HEK293 (cell line): ENCODE measurements around the gene TLCD2.
A peak's percentile ranks its signal among the peaks of the same experiment; 100 is the strongest.

Source experiments
- KLF10 ChIP-seq: fragments of 450-650 bp; IDR thresholded peaks from 2 replicates; pipeline ENCODE4 v1.5.1; 2018; ENCODE audit warnings: missing biosample characterization, mild to moderate bottlenecking, missing genetic modification characterization
- MZF1 ChIP-seq: fragments of 450-650 bp; formaldehyde crosslinking; IDR thresholded peaks from 2 replicates; pipeline ENCODE4 v1.5.1; 2017; ENCODE audit warnings: missing biosample characterization, missing genetic modification characterization, borderline replicate concordance
- OVOL3 ChIP-seq: fragments of 450-650 bp; formaldehyde crosslinking; IDR thresholded peaks from 2 replicates; pipeline ENCODE4 v1.5.1; 2016; ENCODE audit warnings: missing biosample characterization, missing genetic modification characterization
- REPIN1 ChIP-seq: fragments of 450-650 bp; formaldehyde crosslinking; IDR thresholded peaks from 2 replicates; pipeline ENCODE4 v1.5.1; 2017; ENCODE audit warnings: missing biosample characterization, missing genetic modification characterization, low read depth
- SCRT1 ChIP-seq: fragments of 450-650 bp; formaldehyde crosslinking; IDR thresholded peaks from 2 replicates; pipeline ENCODE4 v1.5.1; 2016; ENCODE audit warnings: missing biosample characterization, missing genetic modification characterization, borderline replicate concordance
- ZBTB20 ChIP-seq: fragments of 450-650 bp; formaldehyde crosslinking; IDR thresholded peaks from 2 replicates; pipeline ENCODE4 v1.5.1; 2016; ENCODE audit warnings: missing biosample characterization, missing genetic modification characterization
- ZFP69B ChIP-seq: fragments of 450-650 bp; formaldehyde crosslinking; IDR thresholded peaks from 2 replicates; pipeline ENCODE4 v1.5.1; 2016; ENCODE audit warnings: missing biosample characterization, missing genetic modification characterization
- ZNF140 ChIP-seq: fragments of 450-650 bp; formaldehyde crosslinking; IDR thresholded peaks from 2 replicates; pipeline ENCODE4 v1.5.1; 2016; ENCODE audit warnings: missing biosample characterization, missing genetic modification characterization
- ZNF324 ChIP-seq: fragments of 450-650 bp; formaldehyde crosslinking; IDR thresholded peaks from 2 replicates; pipeline ENCODE4 v1.5.1; 2016; ENCODE audit warnings: missing biosample characterization, missing genetic modification characterization
- ZNF404 ChIP-seq: fragments of 450-650 bp; formaldehyde crosslinking; IDR thresholded peaks from 2 replicates; pipeline ENCODE4 v1.5.1; 2017; ENCODE audit warnings: missing biosample characterization, missing genetic modification characterization
- ZNF473 ChIP-seq: fragments of 450-650 bp; formaldehyde crosslinking; IDR thresholded peaks from 2 replicates; pipeline ENCODE4 v1.5.1; 2017; ENCODE audit warnings: missing biosample characterization, missing genetic modification characterization
- ZNF529 ChIP-seq: fragments of 450-650 bp; formaldehyde crosslinking; IDR thresholded peaks from 2 replicates; pipeline ENCODE4 v1.5.1; 2017; ENCODE audit warnings: missing genetic modification characterization, missing biosample characterization; ENCODE audit not compliant: insufficient replicate concordance
- ZNF544 ChIP-seq: fragments of 450-650 bp; formaldehyde crosslinking; IDR thresholded peaks from 2 replicates; pipeline ENCODE4 v1.5.0; 2017; ENCODE audit warnings: missing biosample characterization, missing genetic modification characterization
- ZNF558 ChIP-seq: fragments of 450-650 bp; formaldehyde crosslinking; IDR thresholded peaks from 2 replicates; pipeline ENCODE4 v1.5.1; 2016; ENCODE audit warnings: missing biosample characterization, missing genetic modification characterization
- ZNF600 ChIP-seq: fragments of 450-650 bp; formaldehyde crosslinking; IDR thresholded peaks from 2 replicates; pipeline ENCODE4 v1.5.1; 2016; ENCODE audit warnings: missing biosample characterization, missing genetic modification characterization
- ZNF621 ChIP-seq: fragments of 450-650 bp; formaldehyde crosslinking; IDR thresholded peaks from 2 replicates; pipeline ENCODE4 v1.5.1; 2017; ENCODE audit warnings: missing biosample characterization, missing genetic modification characterization
- TF ChIP-seq, protein P1 (sequence below): fragments of 450-650 bp; formaldehyde crosslinking; IDR thresholded peaks from 2 replicates; pipeline ENCODE4 v1.5.1; 2016; ENCODE audit warnings: missing biosample characterization, missing genetic modification characterization, borderline replicate concordance
- TF ChIP-seq, protein P2 (sequence below): IDR thresholded peaks from 2 replicates; pipeline ENCODE4 v1.6.1; 2011; ENCODE audit warnings: mild to moderate bottlenecking, low read depth, low read length, borderline replicate concordance
- TF ChIP-seq, protein P3 (sequence below): fragments of 450-650 bp; formaldehyde crosslinking; IDR thresholded peaks from 2 replicates; pipeline ENCODE4 v1.5.1; 2016; ENCODE audit warnings: missing biosample characterization, missing genetic modification characterization, low read depth
- TF ChIP-seq, protein P4 (sequence below): fragments of 450-650 bp; formaldehyde crosslinking; IDR thresholded peaks from 2 replicates; pipeline ENCODE4 v1.5.1; 2016; ENCODE audit warnings: missing biosample characterization, missing genetic modification characterization
- TF ChIP-seq, protein P5 (sequence below): fragments of 450-650 bp; formaldehyde crosslinking; optimal IDR thresholded peaks from 2 replicates; pipeline ENCODE3; 2016; ENCODE audit warnings: missing biosample characterization, mild to moderate bottlenecking, missing genetic modification characterization
- TF ChIP-seq, protein P6 (sequence below): fragments of 450-650 bp; formaldehyde crosslinking; IDR thresholded peaks from 2 replicates; pipeline ENCODE4 v1.5.1; 2016; ENCODE audit warnings: missing biosample characterization, missing genetic modification characterization
- TF ChIP-seq, protein P7 (sequence below): fragments of 450-650 bp; formaldehyde crosslinking; IDR thresholded peaks from 2 replicates; pipeline ENCODE4 v1.5.1; 2017; ENCODE audit warnings: missing biosample characterization, missing genetic modification characterization
- TF ChIP-seq, protein P8 (sequence below): fragments of 450-650 bp; formaldehyde crosslinking; IDR thresholded peaks from 2 replicates; pipeline ENCODE4 v1.5.1; 2016; ENCODE audit warnings: missing biosample characterization, missing genetic modification characterization
- TF ChIP-seq, protein P9 (sequence below): fragments of 450-650 bp; formaldehyde crosslinking; IDR thresholded peaks from 2 replicates; pipeline ENCODE4 v1.5.1; 2016; ENCODE audit warnings: missing biosample characterization, missing genetic modification characterization

Gene TLCD2

DNA sequence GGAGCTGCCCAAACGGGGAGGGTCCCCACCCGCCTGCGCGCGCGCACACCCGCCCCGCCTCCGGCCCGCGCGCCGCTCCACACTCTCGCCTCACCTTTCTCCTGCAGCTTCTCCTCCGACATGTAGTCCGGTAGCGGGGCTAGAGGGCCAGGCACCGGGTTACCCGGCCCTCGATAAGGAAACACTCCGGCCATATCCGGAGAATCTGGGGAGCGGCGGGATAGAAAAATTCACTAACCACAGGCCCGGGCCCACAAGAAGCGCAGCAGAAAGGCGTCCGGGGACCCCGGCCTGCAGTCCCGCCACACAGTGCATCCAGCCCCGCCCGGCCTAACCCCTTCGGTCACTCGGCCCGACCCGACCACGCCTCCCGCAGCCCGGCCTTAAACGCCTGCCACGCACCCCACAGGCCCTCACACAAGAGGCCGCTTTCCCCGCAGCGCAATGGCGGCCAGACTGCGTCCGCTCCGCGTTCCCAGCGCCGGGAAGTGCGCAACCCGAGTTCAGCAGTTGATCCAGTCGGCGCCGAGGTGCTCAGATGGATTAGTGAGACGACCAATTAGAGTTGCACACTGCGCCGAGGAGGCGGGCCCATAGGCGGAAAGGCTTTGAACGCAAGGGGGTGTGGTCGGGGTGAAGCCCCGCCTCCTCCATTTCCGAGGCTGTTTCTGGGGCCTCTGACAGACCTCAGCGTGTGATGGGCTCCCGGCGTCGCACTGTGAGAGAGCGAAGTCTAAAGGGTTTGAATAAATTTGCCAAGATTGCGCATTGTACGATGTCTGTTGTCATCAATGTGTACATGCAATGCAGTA is 25.6 kb downstream of the TLCD2 start, which contains the start of gene PRPF8 (continued):
- TF ChIP-seq, protein P1, sequence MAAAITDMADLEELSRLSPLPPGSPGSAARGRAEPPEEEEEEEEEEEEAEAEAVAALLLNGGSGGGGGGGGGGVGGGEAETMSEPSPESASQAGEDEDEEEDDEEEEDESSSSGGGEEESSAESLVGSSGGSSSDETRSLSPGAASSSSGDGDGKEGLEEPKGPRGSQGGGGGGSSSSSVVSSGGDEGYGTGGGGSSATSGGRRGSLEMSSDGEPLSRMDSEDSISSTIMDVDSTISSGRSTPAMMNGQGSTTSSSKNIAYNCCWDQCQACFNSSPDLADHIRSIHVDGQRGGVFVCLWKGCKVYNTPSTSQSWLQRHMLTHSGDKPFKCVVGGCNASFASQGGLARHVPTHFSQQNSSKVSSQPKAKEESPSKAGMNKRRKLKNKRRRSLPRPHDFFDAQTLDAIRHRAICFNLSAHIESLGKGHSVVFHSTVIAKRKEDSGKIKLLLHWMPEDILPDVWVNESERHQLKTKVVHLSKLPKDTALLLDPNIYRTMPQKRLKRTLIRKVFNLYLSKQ = no peak
- no peak; the same call in 1 of the 2 replicates for TF ChIP-seq OVOL3 (tag by site-specific recombination)
- TF ChIP-seq, protein P2, sequence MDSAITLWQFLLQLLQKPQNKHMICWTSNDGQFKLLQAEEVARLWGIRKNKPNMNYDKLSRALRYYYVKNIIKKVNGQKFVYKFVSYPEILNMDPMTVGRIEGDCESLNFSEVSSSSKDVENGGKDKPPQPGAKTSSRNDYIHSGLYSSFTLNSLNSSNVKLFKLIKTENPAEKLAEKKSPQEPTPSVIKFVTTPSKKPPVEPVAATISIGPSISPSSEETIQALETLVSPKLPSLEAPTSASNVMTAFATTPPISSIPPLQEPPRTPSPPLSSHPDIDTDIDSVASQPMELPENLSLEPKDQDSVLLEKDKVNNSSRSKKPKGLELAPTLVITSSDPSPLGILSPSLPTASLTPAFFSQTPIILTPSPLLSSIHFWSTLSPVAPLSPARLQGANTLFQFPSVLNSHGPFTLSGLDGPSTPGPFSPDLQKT = no peak
- TF ChIP-seq ZNF600 = peak; percentile 38; the same call in 1 of the 2 replicates
- TF ChIP-seq, protein P3, sequence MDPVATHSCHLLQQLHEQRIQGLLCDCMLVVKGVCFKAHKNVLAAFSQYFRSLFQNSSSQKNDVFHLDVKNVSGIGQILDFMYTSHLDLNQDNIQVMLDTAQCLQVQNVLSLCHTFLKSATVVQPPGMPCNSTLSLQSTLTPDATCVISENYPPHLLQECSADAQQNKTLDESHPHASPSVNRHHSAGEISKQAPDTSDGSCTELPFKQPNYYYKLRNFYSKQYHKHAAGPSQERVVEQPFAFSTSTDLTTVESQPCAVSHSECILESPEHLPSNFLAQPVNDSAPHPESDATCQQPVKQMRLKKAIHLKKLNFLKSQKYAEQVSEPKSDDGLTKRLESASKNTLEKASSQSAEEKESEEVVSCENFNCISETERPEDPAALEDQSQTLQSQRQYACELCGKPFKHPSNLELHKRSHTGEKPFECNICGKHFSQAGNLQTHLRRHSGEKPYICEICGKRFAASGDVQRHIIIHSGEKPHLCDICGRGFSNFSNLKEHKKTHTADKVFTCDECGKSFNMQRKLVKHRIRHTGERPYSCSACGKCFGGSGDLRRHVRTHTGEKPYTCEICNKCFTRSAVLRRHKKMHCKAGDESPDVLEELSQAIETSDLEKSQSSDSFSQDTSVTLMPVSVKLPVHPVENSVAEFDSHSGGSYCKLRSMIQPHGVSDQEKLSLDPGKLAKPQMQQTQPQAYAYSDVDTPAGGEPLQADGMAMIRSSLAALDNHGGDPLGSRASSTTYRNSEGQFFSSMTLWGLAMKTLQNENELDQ (tag by site-specific recombination) = no peak
- TF ChIP-seq ZNF544 = no peak
- TF ChIP-seq ZNF558 (tag by site-specific recombination) = no peak
- no peak for TF ChIP-seq SCRT1
- TF ChIP-seq KLF10 (tag by site-specific recombination) = peak; percentile 75
- TF ChIP-seq ZNF140 (tag by site-specific recombination) = no peak
- TF ChIP-seq, protein P4, sequence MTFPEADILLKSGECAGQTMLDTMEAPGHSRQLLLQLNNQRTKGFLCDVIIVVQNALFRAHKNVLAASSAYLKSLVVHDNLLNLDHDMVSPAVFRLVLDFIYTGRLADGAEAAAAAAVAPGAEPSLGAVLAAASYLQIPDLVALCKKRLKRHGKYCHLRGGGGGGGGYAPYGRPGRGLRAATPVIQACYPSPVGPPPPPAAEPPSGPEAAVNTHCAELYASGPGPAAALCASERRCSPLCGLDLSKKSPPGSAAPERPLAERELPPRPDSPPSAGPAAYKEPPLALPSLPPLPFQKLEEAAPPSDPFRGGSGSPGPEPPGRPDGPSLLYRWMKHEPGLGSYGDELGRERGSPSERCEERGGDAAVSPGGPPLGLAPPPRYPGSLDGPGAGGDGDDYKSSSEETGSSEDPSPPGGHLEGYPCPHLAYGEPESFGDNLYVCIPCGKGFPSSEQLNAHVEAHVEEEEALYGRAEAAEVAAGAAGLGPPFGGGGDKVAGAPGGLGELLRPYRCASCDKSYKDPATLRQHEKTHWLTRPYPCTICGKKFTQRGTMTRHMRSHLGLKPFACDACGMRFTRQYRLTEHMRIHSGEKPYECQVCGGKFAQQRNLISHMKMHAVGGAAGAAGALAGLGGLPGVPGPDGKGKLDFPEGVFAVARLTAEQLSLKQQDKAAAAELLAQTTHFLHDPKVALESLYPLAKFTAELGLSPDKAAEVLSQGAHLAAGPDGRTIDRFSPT (tag by site-specific recombination) = no peak
- TF ChIP-seq, protein P5, sequence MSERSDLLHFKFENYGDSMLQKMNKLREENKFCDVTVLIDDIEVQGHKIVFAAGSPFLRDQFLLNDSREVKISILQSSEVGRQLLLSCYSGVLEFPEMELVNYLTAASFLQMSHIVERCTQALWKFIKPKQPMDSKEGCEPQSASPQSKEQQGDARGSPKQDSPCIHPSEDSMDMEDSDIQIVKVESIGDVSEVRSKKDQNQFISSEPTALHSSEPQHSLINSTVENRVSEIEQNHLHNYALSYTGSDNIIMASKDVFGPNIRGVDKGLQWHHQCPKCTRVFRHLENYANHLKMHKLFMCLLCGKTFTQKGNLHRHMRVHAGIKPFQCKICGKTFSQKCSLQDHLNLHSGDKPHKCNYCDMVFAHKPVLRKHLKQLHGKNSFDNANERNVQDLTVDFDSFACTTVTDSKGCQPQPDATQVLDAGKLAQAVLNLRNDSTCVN (tag by site-specific recombination) = peak; percentile 79
- TF ChIP-seq, protein P6, sequence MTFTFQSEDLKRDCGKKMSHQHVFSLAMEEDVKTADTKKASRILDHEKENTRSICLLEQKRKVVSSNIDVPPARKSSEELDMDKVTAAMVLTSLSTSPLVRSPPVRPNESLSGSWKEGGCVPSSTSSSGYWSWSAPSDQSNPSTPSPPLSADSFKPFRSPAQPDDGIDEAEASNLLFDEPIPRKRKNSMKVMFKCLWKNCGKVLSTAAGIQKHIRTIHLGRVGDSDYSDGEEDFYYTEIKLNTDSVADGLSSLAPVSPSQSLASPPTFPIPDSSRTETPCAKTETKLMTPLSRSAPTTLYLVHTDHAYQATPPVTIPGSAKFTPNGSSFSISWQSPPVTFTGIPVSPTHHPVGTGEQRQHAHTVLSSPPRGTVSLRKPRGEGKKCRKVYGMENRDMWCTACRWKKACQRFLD (tag by site-specific recombination) = no peak
- TF ChIP-seq ZBTB20 (tag by site-specific recombination) = peak; percentile 99
- TF ChIP-seq REPIN1 = no peak
- no peak for TF ChIP-seq ZNF404 (tag by site-specific recombination)
- TF ChIP-seq ZNF621 (tag by site-specific recombination) = no peak
- TF ChIP-seq, protein P7, sequence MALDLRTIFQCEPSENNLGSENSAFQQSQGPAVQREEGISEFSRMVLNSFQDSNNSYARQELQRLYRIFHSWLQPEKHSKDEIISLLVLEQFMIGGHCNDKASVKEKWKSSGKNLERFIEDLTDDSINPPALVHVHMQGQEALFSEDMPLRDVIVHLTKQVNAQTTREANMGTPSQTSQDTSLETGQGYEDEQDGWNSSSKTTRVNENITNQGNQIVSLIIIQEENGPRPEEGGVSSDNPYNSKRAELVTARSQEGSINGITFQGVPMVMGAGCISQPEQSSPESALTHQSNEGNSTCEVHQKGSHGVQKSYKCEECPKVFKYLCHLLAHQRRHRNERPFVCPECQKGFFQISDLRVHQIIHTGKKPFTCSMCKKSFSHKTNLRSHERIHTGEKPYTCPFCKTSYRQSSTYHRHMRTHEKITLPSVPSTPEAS (tag by site-specific recombination) = no peak
- no peak for TF ChIP-seq ZNF529 (tag by site-specific recombination)
- TF ChIP-seq, protein P8, sequence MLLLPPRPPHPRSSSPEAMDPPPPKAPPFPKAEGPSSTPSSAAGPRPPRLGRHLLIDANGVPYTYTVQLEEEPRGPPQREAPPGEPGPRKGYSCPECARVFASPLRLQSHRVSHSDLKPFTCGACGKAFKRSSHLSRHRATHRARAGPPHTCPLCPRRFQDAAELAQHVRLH (tag by site-specific recombination) = no peak; the same call in 1 of the 2 replicates
- TF ChIP-seq MZF1 = no peak
- TF ChIP-seq ZNF473 (tag by site-specific recombination) = no peak
- TF ChIP-seq ZFP69B (tag by site-specific recombination) = peak; percentile 86
- peak; percentile 67; the same call in 1 of the 2 replicates for TF ChIP-seq ZNF324 (tag by site-specific recombination)
- TF ChIP-seq, protein P9, sequence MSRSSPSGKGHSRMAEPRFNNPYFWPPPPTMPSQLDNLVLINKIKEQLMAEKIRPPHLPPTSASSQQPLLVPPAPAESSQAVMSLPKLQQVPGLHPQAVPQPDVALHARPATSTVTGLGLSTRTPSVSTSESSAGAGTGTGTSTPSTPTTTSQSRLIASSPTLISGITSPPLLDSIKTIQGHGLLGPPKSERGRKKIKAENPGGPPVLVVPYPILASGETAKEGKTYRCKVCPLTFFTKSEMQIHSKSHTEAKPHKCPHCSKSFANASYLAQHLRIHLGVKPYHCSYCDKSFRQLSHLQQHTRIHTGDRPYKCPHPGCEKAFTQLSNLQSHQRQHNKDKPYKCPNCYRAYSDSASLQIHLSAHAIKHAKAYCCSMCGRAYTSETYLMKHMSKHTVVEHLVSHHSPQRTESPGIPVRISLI (tag by site-specific recombination) = no peak
